Prostate gland (tissue), 2 donors: ENCODE measurements around the gene NCOA1. TPM values are rescaled to one million over a fixed set of nuclear protein-coding genes. Genes with fewer than 3 reads are reported as not detected.

Source experiments
- DNase-seq: peaks from one replicate; pipeline ENCODE4 v3.0.0-alpha.2; 2019; ENCODE audit warnings: low spot score
- H3K27ac ChIP-seq, 2 donors: fragments of 200-600 bp; sonication (generic); 2 replicates each; pipeline ENCODE4 v1.5.1; 2017 to 2019
- H3K27me3 ChIP-seq: fragments of 200-600 bp; sonication (generic); replicated peaks from 2 replicates; pipeline ENCODE4 v1.5.1; 2019; ENCODE audit not compliant: insufficient read depth
- H3K36me3 ChIP-seq, 2 donors: fragments of 200-600 bp; sonication (generic); 1 replicate in 1 of 2; 2 replicates in 1 of 2; pipeline versions ENCODE4 v1.5.1 to v1.8.1; 2017 to 2019
- H3K4me1 ChIP-seq: fragments of 200-600 bp; sonication (generic); replicated peaks from 2 replicates; pipeline ENCODE4 v1.5.1; 2019
- H3K4me3 ChIP-seq, 2 donors: fragments of 200-600 bp; sonication (generic); 2 replicates each; pipeline ENCODE4 v1.5.1; 2017 to 2019
- H3K9me3 ChIP-seq: fragments of 200-600 bp; sonication (generic); 2 replicates; pipeline ENCODE4 v1.5.1; 2017
- POLR2A ChIP-seq: fragments of 450-650 bp; IDR thresholded peaks from one replicate; pipeline ENCODE4 v1.6.1; 2016; ENCODE audit warnings: antibody characterized with exemption, mild to moderate bottlenecking
- POLR2AphosphoS5 ChIP-seq: sonication (generic); formaldehyde crosslinking; IDR thresholded peaks from one replicate; pipeline ENCODE4 v1.6.1; 2017; ENCODE audit warnings: antibody characterized with exemption
- WGBS: methylation state at CpG from one replicate; pipeline ENCODE4 v1.1.5; 2018; 5-methylcytosine and 5-hydroxymethylcytosine counted together
- intact Hi-C: fragments of 100-400 bp; cut with DNase I; formaldehyde crosslinking; loops from one replicate; pipeline ENCODE4 v1.14.2; 2022
- total RNA-seq, 2 donors: library from RNA; depleted of rRNA; stranded (reverse); fragments of >200 nt; gene quantifications; one replicate each; pipeline ENCODE4 v1.1.0, GENCODE V29; 2016
- TF ChIP-seq, protein P1 (sequence below), 4 experiments: fragments of 200-600 bp in 2 of 4; fragments of 450-650 bp in 2 of 4; sonication (generic) in 2 of 4; IDR thresholded peaks; 1 replicate in 3 of 4; 2 replicates in 1 of 4; pipeline ENCODE4 v1.5.1; 2016 to 2019; ENCODE audit warnings: antibody characterized with exemption in 4 of 4, mild to moderate bottlenecking in 2 of 4, moderate library complexity in 2 of 4

The NCOA1 gene
- total RNA-seq, 2 donors from 2014 or later = 24.9 to 72.4 TPM

DNA sequence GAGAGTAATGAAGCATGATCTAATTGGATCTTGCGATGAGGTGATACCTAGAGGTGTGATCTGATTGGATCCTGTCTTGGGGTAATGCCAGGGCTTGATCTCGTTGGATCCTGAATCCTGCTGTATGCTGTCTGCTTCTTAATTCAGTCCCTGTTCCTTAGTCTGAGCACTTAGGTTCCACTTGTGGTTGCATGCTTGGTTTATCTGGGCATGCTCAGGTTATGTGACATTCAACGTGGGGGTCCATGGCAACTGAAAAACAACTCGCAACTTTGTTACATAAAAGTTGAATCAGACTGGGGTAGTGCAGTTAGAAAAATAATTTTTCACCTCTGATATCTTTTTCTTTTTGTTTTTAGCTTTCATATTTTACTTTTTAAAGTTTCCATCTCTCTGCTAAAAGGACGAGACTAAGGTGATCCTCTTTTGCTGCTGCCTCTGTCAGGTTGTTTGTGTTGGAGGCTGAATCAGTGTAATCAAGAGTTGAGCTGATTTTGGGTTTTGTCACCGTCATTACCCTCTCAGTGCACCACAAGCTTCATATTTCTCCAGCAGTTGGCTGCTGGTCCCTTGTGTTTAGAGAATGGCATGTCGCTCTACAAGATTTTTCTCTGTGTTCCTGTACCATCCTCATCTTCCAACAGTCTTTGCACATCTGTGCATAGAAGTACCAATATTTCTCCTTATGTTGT is 67.9 kb downstream of the NCOA1 start:
- no peaks in the 10 kb centered on the region for H3K9me3 ChIP-seq
- intact Hi-C loops = no loop called here
- no peaks in the 10 kb centered on the region for H3K36me3 ChIP-seq
- DNase-seq = no peak
- H3K4me3 ChIP-seq = no peak overlapping the region
- no peaks in the 10 kb centered on the region for H3K27me3 ChIP-seq
- no peaks in the 10 kb centered on the region for H3K4me1 ChIP-seq
- WGBS = 79% methylated on average over 7 of the region's 7 CpGs
- TF ChIP-seq POLR2AphosphoS5 (no peak), POLR2A (no peak)
- TF ChIP-seq, protein P1, sequence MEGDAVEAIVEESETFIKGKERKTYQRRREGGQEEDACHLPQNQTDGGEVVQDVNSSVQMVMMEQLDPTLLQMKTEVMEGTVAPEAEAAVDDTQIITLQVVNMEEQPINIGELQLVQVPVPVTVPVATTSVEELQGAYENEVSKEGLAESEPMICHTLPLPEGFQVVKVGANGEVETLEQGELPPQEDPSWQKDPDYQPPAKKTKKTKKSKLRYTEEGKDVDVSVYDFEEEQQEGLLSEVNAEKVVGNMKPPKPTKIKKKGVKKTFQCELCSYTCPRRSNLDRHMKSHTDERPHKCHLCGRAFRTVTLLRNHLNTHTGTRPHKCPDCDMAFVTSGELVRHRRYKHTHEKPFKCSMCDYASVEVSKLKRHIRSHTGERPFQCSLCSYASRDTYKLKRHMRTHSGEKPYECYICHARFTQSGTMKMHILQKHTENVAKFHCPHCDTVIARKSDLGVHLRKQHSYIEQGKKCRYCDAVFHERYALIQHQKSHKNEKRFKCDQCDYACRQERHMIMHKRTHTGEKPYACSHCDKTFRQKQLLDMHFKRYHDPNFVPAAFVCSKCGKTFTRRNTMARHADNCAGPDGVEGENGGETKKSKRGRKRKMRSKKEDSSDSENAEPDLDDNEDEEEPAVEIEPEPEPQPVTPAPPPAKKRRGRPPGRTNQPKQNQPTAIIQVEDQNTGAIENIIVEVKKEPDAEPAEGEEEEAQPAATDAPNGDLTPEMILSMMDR (IDR thresholded peaks at IDR 0.05) = no peak
- H3K27ac ChIP-seq = no peak overlapping the region

DNA sequence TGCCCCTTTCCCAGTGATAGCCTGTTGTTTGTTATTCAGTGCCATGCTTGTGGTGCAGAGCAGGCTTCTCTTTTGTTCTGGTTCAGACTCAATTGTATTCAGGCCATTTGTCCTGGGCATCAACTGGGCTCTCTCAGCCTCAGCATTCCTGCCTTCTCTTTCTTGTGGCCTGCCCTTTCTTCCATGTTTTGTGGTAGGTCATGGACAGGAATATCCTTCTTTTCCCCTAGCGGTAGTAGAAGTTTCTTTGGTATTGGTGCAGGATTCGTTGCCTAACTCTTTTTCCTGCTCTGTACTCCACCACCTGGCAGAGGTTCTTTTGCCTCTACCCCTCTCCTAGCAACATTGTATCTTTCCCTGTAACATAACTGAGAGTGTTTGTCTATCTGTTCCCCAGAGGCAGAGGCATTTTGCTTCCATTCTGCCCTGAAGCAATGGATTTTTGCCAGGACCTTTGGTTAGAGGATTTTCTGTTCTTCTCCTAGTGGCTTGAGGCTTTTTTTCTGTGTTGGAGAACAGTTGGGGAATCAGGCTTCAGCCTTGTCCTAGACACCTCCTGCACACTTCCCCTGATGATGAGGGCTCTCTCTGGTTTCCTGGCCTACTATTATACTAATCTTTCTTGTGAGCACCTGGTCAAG is 68.5 kb downstream of the NCOA1 start:
- WGBS = 77% methylated on average over 2 of the region's 2 CpGs
- no peaks in the 10 kb centered on the region for H3K36me3 ChIP-seq
- intact Hi-C loops = no loop called here
- no peak overlapping the region for H3K27ac ChIP-seq
- no peaks in the 10 kb centered on the region for H3K27me3 ChIP-seq
- no peaks in the 10 kb centered on the region for H3K9me3 ChIP-seq
- TF ChIP-seq POLR2A (no peak), POLR2AphosphoS5 (no peak)
- no peak for DNase-seq
- no peak overlapping the region for H3K4me3 ChIP-seq
- H3K4me1 ChIP-seq = no peaks in the 10 kb centered on the region

DNA sequence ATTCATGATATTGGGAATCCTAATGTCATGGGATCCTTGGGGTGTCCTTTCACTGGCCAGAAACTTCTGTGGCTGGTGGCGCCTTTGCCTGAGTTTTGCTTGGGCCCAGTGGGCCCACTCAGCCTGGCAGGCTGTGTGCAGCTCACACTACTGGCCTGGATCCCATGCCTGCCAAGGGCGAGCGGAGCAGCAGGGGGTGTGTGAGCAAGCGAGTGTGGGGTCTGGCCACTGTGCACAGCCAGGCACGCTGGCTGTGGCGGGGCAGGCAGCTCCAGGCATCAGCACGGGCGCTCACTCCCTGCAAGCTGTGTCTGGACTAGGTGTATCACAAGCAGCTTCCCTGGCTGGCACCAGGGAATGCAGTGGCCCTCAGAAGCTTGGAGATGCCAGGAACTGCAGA is 74.5 kb downstream of the NCOA1 start:
- no peak overlapping the region for H3K4me3 ChIP-seq
- DNase-seq = no peak
- H3K27ac ChIP-seq = no peak overlapping the region
- no peaks in the 10 kb centered on the region for H3K9me3 ChIP-seq
- intact Hi-C loops = no loop called here
- no peaks in the 10 kb centered on the region for H3K27me3 ChIP-seq
- TF ChIP-seq, protein P1 (IDR thresholded peaks at IDR 0.05) = no peak
- TF ChIP-seq POLR2A = no peak
- no peak for TF ChIP-seq POLR2AphosphoS5
- H3K4me1 ChIP-seq = no peaks in the 10 kb centered on the region
- H3K36me3 ChIP-seq = no peaks in the 10 kb centered on the region
- 96% methylated on average over 8 of the region's 8 CpGs for WGBS

DNA sequence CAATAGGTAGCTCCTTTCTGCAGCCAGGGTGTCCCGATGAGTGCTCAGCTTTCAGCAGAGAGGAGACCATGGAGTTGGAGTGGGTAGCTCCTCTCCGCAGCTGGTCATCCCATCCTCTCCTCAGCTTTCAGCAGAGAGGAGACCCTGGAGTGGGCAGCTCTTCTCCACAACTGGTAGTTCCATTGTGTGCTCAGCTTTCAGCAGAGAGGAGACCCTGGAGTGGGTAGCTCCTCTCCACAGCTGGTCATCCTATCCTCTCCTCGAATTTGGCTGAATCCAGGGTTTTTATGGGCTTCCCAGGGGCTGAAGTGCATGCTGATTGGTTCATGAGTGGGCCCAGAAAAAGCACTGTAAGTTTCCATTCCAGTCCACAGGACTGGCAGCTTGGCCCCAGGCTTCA is 75.2 kb downstream of the NCOA1 start:
- no peak for DNase-seq
- intact Hi-C loops = no loop called here
- Histone ChIP-seq H3K9me3 (no peaks in the 10 kb centered on the region), H3K4me1 (no peaks in the 10 kb centered on the region), H3K4me3 (no peak overlapping the region), H3K36me3 (no peaks in the 10 kb centered on the region), H3K27me3 (no peaks in the 10 kb centered on the region), H3K27ac (no peak overlapping the region)
- TF ChIP-seq, protein P1 (IDR thresholded peaks at IDR 0.05) = no peak
- TF ChIP-seq POLR2AphosphoS5 (no peak), POLR2A (no peak)
- 100% methylated on average over 3 of the region's 3 CpGs for WGBS

DNA sequence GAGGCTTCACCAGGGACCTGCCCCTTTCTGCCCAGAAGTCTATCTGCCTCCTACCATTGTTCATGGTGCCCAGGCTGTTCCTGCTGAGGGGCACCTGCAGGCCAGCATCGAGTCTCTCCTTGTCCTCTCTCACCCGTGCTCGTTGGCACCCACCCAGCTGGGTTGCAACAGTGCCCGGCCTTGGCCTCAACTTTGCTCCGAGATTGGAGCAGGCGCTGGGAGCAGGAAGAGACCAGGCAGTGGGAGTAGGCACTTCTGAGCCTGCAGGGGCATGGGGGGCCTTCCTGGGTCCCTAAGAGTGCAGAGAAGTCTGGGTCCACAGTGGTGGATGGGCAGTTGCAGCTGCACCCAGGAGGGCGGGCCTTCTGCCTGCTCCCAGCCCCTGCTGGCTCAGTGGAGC is 75.6 kb downstream of the NCOA1 start:
- Histone ChIP-seq H3K27me3 (no peaks in the 10 kb centered on the region), H3K4me3 (no peak overlapping the region), H3K9me3 (no peaks in the 10 kb centered on the region), H3K4me1 (no peaks in the 10 kb centered on the region), H3K36me3 (no peaks in the 10 kb centered on the region), H3K27ac (no peak overlapping the region)
- no peak for DNase-seq
- intact Hi-C loops = no loop called here
- 95% methylated on average over 7 of the region's 7 CpGs for WGBS
- no peak for TF ChIP-seq POLR2AphosphoS5
- TF ChIP-seq, protein P1 (IDR thresholded peaks at IDR 0.05) = no peak
- TF ChIP-seq POLR2A = no peak
